SK-N-MC (cell line): ENCODE results near the gene FADS3.
A peak's percentile ranks its signal among the peaks of the same experiment; 100 is the strongest.

Source experiments
- DNase-seq: peaks from one replicate; pipeline ENCODE4 v3.0.0-alpha.2; 2011; ENCODE audit warnings: low read depth, low spot score
- H3K27ac ChIP-seq: fragments of 200-600 bp; sonication (generic); 2 replicates; pipeline ENCODE4 v1.5.1; 2016; ENCODE audit warnings: mixed run types
- H3K36me3 ChIP-seq: fragments of 200-600 bp; sonication (generic); 2 replicates; pipeline ENCODE4 v1.6.1; 2017; ENCODE audit warnings: antibody characterized with exemption, low read length, mixed read lengths; ENCODE audit not compliant: insufficient read depth
- H3K4me3 ChIP-seq: fragments of 200-600 bp; sonication (generic); 2 replicates; pipeline ENCODE4 v1.5.1; 2016
- H3K9ac ChIP-seq: fragments of 200-600 bp; sonication (generic); 2 replicates; pipeline ENCODE4 v1.8.0; 2017; ENCODE audit warnings: mixed run types, mixed read lengths; ENCODE audit not compliant: insufficient read length
- H3K9me3 ChIP-seq: fragments of 200-600 bp; sonication (generic); 2 replicates; pipeline ENCODE4 v1.6.1; 2017; ENCODE audit warnings: low read depth, mild to moderate bottlenecking, antibody characterized with exemption, low read length, moderate library complexity, mixed read lengths
- EZH2 ChIP-seq: fragments of 200-600 bp; sonication (generic); IDR thresholded peaks from one replicate; pipeline ENCODE4 v1.6.1; 2017; ENCODE audit warnings: antibody characterized with exemption
- FOXP2 ChIP-seq: optimal IDR thresholded peaks from 2 replicates; pipeline ENCODE3; 2011; ENCODE audit warnings: mild to moderate bottlenecking, moderate library complexity; ENCODE audit not compliant: insufficient read depth; ENCODE audit errors: extremely low read length, control extremely low read depth
- POLR2AphosphoS5 ChIP-seq: IDR thresholded peaks from 2 replicates; pipeline ENCODE4 v1.6.1; 2012; ENCODE audit warnings: mild to moderate bottlenecking, low read depth, low read length, borderline replicate concordance

FADS3 gene, protein sequence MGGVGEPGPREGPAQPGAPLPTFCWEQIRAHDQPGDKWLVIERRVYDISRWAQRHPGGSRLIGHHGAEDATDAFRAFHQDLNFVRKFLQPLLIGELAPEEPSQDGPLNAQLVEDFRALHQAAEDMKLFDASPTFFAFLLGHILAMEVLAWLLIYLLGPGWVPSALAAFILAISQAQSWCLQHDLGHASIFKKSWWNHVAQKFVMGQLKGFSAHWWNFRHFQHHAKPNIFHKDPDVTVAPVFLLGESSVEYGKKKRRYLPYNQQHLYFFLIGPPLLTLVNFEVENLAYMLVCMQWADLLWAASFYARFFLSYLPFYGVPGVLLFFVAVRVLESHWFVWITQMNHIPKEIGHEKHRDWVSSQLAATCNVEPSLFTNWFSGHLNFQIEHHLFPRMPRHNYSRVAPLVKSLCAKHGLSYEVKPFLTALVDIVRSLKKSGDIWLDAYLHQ

DNA sequence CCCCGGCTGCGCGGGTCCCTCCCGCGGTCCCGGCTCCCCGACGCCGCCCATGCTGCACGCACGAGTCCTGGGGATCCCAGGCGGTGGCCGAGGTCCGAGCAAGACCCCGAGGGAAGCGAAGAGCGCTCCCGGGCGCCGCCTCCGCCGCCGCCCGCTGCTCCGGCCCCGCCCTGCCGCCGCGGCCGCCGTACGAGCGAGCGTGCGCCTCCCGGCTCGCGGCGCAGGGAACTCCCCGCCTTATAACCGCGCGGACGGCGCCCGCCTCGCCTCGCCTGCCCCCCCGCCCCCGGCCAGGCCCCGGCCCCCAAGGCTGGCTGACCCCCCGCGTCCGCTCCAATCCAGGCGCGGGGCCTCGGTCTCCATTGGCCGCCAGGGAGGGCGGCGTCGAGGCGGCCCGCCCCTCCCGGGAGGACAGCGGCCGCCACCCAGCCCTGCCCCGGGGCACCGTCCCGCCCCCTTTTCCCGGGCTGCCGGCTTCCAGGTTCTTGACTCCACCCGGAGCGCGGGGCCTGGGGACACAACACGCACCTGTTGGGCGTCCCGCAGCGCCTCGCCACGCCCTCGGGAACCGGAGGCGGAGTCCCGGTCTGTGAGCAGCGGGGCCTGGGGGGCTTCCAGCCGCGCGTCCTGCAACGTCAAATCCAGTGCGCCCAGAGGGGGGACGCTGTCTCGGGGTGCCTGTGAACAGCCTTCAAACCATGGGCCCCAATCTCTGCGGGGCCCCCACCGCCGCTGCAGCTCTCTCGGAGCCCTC, at the start of gene FADS3:
TSS of gene FADS3 (minus strand) at position 215 of the 754 bp plus-strand sequence. CDS start at position 51, 164 bp downstream.
- TF ChIP-seq POLR2AphosphoS5 (0 out of 2 replicates have a peak, but pooled peaks have one; percentile 18), EZH2 (no peak)
- peak within 1 kb of the TSS; percentile 51 for H3K9ac ChIP-seq
- DNase-seq = no peak
- peak within 1 kb of the TSS; percentile 81 for H3K4me3 ChIP-seq
- H3K9me3 ChIP-seq = no peaks in the 10 kb centered on the region
- H3K27ac ChIP-seq = 0 out of 2 replicates have a peak within 1 kb of the TSS, but pooled peaks have one; percentile 19
- H3K36me3 ChIP-seq = no peaks in the 10 kb centered on the region

DNA sequence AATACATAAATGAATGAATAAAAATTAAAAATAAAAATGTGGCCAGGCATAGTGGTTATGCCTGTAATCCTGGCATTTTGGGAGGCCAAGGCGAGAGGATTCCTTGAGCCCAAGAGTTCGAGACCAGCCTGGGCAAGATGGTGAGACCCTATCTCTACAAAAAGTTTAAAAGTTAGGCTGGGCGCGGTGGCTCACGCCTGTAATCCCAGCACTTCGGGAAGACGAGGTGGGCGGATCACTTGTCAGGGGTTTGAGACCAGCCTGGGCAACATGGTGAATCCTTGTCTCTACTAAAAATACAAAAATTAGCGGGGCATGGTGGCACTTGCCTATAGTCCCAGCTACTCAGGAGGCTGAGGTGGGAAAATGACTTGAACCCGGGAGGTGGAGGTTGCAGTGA, 49.1 kb upstream of the FADS3 start:
- Histone ChIP-seq H3K36me3 (no peaks in the 10 kb centered on the region), H3K27ac (no peak overlapping the region), H3K9ac (no peak overlapping the region), H3K9me3 (peaks cover 10% of the 10 kb centered on the region; the same call in 1 of the 2 replicates), H3K4me3 (no peak overlapping the region)
- TF ChIP-seq POLR2AphosphoS5 (no peak), EZH2 (no peak), FOXP2 (no peak)
- DNase-seq = no peak

DNA sequence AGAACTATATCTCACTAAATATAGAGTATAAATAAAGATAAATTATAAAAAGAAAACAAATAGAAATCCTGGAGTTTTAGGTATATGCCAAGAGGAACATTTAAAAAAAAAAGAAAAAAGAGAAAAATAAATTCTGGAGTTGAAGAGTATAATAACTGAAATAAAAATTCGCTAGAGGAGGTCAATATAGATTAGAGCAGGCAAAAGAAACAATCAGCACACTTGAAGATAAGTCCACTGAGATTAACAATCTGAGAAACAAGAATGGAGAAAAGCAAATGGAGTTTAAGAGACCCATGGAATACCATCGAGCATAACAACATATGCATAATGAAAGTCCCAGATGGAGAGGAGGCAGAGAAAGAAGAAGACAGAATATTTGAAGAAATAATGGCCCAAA, 44.5 kb upstream of the FADS3 start:
- no peak for TF ChIP-seq POLR2AphosphoS5
- TF ChIP-seq EZH2 = no peak
- no peak for TF ChIP-seq FOXP2
- H3K9me3 ChIP-seq = peaks cover 10% of the 10 kb centered on the region; the same call in 1 of the 2 replicates
- H3K9ac ChIP-seq = no peak overlapping the region

DNA sequence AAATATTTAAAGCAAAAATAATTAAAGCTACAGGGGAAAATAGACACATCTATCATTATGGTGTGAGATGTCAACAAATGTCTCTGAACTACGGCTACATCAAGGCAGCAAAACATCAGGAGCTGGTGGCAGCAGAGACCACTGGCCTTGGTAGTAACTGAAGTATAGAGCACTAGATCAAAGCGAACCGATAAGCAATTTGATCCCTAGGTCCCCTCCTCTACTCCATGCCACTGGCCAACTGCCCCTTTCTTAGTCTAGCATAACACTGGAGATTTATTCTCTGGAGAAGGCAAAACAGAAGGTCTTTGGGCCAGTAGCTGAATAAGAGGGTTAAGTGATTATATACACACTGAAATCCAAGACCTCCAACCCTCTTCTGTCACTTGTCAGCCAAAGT, 39.6 kb upstream of the FADS3 start:
- H3K36me3 ChIP-seq = no peaks in the 10 kb centered on the region
- no peaks in the 10 kb centered on the region; the same call in 1 of the 2 replicates for H3K9me3 ChIP-seq
- H3K4me3 ChIP-seq = no peak overlapping the region
- TF ChIP-seq FOXP2 = no peak
- TF ChIP-seq POLR2AphosphoS5 = no peak
- no peak for TF ChIP-seq EZH2
- no peak overlapping the region for H3K27ac ChIP-seq
- no peak for DNase-seq
- no peak overlapping the region for H3K9ac ChIP-seq

More for the DNA sequence above, 44.5 kb upstream of the FADS3 start:
- Histone ChIP-seq H3K27ac (no peak overlapping the region), H3K4me3 (no peak overlapping the region), H3K36me3 (no peaks in the 10 kb centered on the region)
- DNase-seq = no peak

DNA sequence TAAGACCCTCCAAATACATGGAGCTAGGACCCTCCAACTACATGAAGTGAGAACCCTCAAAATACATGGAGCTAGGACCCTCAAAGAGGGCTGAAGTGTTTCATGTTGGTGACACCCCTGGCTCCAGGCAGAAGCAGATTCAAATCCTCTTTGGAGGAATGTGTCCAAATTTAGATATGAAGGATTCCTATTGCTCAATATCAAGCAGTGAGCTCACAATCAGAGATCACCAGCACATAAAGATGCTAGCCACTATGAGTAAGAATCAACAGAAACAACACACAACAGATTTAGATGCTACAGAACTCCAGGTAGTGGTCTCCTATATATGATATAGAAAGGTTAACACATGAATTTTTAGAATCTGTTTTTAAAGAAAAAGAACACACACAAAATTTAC, 37.3 kb upstream of the FADS3 start:
- Histone ChIP-seq H3K36me3 (no peaks in the 10 kb centered on the region), H3K27ac (no peak overlapping the region), H3K9me3 (no peaks in the 10 kb centered on the region), H3K4me3 (no peak overlapping the region), H3K9ac (no peak overlapping the region)
- TF ChIP-seq POLR2AphosphoS5 = no peak
- no peak for TF ChIP-seq FOXP2
- TF ChIP-seq EZH2 = no peak
- DNase-seq = no peak

DNA sequence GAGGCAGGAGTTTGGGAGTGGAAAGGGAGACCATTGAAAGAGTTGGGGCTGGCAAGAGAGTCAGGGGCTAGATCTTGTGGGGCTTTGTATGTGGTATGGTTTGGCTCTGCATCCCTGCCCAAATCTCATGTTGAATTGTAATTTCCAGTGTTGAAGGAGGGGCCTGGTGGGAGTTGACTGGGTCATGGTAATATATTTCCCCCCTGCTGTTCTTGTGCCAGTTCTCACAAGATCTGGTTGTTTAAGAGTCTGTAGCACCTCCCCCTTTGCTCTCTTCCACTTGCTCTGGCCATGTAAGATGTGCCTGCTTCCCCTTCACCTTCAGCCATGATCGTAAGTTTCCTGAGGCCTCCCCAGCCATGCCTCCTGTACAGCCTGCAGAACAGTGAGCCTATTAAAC, 36.2 kb upstream of the FADS3 start:
- Histone ChIP-seq H3K9ac (no peak overlapping the region), H3K27ac (no peak overlapping the region), H3K4me3 (no peak overlapping the region), H3K36me3 (no peaks in the 10 kb centered on the region), H3K9me3 (no peaks in the 10 kb centered on the region)
- TF ChIP-seq POLR2AphosphoS5 (no peak), EZH2 (no peak), FOXP2 (no peak)
- no peak for DNase-seq

DNA sequence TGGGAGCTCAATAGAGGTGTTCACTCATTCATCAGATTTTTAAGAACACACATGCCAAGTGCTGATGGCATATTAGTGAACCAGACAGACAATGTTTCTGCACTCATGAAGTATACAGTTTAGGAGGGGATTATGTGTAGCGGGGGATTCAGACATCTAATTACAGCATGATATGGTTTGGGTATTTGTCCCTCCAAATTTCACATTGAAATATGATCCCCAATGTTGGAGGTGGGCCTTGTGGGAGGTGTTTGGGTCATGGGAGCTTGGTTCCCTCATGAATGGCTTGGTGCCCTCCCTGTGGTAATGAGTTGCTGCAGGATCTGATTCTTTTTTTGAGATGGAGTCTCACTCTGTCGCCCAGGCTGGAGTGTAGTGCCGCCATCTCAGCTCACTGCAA, 34.9 kb upstream of the FADS3 start:
- no peak for DNase-seq
- no peak overlapping the region for H3K9ac ChIP-seq
- TF ChIP-seq FOXP2 (no peak), POLR2AphosphoS5 (no peak), EZH2 (no peak)
- no peaks in the 10 kb centered on the region for H3K9me3 ChIP-seq
- H3K36me3 ChIP-seq = no peaks in the 10 kb centered on the region
- H3K27ac ChIP-seq = no peak overlapping the region
- H3K4me3 ChIP-seq = no peak overlapping the region

DNA sequence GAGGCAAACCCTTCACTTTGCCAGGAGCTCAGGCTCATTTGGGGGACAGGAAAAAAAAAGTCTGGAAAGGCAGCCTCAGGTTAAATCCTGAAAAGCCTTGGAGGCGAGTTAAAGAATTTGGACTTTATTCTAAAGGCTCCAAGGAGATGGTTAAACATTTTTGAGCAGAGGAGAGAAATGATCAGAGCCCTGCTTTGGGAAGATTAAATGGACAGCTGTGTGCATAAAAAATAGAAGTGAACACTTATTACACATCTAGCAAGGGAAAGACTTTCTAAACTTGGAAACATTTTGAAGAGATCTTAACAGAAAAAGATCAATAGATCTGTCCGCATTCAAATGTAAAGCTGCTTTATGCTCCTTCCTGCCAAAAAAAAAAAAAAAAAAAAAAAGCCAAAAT, 34.4 kb upstream of the FADS3 start:
- DNase-seq = no peak
- no peak for TF ChIP-seq FOXP2
- no peaks in the 10 kb centered on the region for H3K36me3 ChIP-seq
- H3K4me3 ChIP-seq = no peak overlapping the region
- no peak overlapping the region for H3K27ac ChIP-seq
- no peaks in the 10 kb centered on the region for H3K9me3 ChIP-seq
- H3K9ac ChIP-seq = no peak overlapping the region
